NCI-H748 treated with DMSO at 0.1 percent for 48 hours (cell line): ENCODE measurements around the gene LIG3.
"Not testable (repeated sequence)": the region's sequence is repeated elsewhere in the genome, so short reads cannot be mapped to it uniquely, and the experiment has no call there.

Experiments
- DNase-seq: peaks from one replicate; lab custom pipeline; 2025; lab: John Stamatoyannopoulos, UW

The LIG3 gene

DNA sequence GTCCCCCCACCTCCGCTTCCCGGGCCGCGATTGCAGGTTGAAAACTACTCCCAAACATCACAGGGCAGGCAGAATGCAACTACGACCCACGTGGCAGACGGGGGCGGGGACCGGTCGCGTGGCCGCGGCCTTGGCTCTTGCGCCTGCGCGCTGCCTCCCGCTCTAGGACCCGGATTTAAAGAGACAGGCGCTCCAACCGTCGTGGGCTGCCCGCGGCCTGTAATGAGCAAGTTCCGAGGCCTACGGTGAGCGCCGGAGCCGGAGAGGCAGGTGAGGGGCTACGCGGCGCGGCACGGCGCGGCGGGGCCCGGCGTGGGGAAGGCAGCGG, at the start of gene LIG3:
Gene LIG3, plus strand, starts transcription at position 160 of the 328 bp plus-strand sequence. CDS start 2,494 bp downstream, outside the sequence.
- peak; percentile 83 for DNase-seq

DNA sequence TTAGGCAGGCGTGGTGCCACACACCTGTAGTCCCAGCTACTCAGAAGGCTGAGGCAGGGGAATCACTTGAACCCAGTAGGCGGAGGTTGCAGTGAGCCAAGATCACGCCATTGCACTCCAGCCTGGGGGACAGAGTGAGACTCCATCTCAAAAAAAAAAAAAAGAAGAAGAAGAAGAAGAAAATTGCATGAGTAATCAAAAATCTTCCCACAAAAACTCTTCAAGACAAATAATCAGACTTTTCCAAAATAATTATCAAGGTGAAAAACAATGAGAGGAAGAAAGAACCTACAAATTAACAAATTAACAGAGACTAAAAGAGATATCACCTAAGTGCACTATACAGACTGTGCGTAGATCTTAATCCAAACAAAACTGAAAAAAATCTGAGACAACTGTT, 29.5 kb upstream of the LIG3 start:
- not testable (repeated sequence) for DNase-seq

DNA sequence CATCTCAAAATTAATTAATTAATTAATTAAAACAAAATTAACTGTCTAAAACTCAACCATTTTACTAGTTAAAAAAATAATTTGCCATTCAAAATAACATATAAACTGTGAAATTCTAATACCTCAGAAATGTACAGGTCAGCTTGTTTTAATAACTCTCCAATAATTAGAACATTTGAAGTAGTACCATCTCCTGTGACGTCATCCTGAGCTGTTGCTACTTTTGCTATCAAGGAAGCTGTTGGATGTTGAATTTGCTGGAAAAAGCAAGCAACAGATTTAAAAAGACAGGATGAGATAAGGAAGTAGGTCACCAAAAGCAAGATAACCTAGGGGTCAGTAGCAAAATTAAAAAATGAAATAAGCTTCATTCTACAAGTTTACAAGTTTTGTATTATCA, 21.9 kb upstream of the LIG3 start:
- no peak for DNase-seq

DNA sequence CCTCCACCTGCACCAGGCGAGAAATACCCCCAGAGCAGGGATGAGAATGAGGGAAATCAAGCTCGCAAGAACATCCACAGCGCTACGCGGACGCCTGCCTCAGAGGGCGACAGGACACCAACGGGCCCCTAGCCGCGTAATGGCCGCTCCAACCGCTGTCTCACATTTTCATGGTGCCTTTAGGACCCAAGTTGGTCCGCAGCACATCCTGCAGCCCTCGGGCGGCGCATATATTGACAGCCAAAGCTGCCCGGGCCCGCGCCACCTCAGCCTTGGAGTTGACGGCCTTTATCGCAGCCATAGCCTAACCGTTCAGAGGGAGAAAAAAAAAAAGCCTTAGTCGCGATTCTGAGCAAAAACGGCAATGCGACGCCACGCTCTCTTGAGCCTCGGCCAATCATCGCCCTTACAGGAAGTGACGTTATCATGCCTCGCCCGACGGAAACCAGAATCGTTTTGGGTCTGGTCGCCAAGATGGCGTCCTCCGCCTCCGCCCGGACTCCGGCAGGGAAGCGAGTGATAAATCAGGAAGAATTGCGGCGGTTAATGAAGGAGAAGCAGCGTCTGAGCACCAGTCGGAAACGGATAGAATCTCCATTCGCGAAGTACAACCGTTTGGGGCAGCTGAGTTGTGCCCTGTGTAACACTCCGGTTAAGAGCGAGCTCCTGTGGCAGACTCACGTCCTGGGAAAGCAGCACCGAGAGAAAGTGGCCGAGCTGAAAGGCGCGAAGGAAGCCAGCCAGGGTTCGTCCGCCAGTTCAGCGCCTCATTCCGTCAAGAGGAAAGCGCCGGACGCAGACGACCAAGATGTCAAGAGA, 19.0 kb upstream of the LIG3 start, which contains the start of the genes CCT6B and ZNF830:
Gene CCT6B, minus strand, starts transcription at position 368 of the 819 bp plus-strand sequence. Its CDS starts 67 bp downstream, at position 301.
Gene ZNF830, plus strand, starts transcription at position 448 of the 819 bp plus-strand sequence. Its CDS starts 27 bp downstream, at position 475.
- DNase-seq = peak; percentile 79

DNA sequence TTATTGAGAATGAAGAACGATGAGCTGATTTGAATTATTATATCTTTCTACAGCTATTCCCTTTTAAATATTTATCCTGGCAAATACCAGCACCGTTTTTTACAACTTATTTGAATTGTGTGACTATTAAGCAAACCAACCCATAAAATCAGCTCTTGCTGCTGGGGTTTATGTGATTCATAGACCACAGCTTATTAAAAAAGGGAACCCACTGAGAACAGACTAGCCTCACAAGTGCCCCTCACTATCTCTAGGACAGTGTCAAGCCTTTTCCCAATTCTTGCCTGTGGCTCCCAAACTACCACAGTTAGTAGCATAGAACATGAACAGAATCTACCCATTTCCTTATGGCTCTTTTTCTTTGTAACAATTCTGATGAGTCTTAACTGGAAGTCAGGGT, 6.1 kb upstream of the LIG3 start:
- no peak for DNase-seq

DNA sequence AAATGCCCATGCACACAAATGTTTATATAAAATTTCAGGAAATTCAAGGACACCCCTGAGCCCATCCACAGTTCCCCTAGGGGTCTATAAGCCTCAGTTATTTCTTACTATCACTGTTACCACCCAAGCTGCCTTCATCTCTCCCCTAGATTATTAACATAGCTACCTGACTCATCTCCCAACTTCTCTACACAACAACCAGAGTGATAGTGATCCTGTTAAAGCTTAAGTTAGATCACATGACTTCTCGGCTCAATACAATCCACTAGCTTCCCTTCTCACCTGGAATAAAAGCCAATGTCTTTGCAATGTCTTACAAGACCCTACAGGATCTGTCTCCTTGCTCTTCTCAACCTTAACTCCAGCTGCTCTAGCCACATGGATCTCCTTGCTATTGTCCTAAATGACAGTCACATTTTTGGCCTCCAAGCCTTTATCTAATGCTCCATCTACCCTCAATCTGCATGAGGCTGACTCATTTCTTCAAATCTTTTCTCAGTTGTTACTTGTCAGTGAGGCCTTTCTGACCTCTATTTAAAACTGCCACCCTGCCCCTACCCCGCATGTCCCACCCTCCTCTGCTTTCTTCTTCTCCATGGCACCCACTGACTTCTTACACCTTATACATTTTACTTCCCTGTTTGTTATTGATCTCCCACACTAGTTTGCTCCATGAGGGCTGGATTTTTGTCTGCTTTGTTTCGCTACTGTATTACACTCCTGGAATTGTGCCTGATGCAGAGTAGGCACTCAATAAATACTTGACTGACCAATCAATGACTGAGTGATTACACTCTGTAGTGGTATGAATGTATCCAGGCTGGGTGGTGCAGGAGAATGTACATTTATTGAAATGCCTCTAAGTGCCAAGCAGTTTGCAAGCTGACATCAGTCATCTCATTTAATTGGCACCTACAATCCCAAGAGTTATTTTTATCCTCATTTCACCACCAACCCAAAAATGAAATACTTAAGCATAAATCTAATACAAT, 5.2 kb upstream of the LIG3 start:
- no peak for DNase-seq

DNA sequence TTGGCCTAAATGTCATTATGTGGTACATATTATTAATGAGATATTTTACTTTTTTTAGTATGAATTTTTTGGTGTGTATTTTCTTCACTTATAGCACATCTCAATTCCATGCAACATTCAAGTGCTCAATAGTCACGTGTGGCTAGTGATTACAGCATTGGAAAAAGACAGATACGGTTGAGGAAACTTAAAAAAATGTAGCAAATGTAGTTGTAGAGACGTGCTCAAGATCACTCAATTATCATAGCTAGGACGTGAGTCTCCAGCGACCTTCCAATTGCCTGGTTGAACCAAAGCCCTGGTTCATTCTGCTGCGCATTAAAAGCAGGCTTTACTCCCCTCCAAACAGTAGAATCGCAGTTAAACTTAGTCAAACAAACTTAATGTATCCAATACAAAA, 1.2 kb upstream of the LIG3 start:
- DNase-seq = no peak

DNA sequence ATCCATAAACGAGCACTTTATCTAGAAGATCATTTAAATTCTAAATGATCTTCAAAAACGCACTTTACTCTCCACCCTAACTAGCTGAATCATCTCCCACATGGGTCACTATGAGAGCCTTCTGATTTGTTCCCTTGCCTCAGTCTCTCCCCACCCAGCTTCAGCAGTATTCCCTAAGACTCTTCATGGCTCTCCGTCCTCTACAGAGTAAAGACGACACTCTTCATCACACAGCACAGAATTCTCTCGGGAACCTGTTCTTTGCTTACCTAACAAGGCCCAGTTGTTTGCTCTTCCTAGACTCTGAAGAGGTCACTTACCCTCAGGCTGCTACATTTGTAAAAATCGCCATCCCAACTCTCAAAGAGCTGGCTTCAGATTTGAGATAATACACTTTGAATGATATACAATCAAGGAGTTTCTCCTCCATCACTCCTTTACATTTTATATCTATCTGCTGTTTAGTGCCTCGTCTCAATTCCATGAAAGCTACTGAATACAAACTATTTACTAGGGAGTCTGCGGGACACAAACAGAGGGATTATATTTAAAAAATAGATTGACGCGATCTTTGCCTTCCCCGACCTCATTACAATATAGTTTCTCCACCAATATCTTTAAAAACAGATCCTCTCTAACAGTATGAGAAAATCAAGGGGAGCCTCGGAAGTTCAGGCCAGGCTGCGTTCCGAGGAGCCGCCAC, 511 bp upstream of the LIG3 start:
- DNase-seq = no peak

DNA sequence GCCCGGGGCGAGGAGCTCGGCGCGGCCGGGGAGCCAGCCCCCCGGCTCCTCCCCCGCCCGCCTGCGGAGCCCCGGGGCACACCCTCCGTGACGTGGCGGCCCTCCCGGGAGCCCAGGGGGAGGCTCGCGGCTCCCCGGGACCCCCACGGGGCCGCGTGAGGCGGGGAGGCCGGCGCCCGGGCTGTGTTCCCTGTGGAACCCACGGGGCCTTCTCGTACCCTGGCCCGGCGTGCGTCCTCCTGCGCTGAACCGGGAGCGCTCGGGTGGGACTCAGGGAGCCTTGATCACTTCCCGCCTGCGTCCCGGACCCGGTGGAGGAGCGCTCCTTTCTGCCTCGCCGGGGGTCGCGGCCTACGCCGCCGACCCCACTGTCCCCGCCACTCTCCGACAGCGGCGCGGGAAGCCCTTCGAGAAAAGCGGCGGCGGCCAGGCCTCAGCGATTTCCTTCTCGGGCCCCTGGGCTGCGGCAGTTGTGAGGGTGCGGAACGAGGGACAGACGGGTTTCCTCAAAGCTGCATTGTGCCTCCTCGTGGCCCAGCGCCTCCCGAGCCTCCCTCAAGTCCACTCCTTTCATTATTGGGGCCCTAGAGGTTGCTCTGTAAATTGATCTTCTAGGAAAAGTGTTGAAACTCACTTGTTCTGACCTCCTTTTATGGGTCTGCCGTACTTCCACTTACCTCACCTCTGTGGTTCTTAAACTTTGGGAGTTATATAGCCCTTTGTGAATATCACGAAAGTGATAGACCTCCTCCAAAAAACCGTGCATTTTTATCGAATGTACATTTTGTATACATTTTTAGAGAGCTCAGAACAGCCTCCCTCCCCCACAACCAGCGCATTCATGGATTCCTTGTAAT, 597 bp downstream of the LIG3 start:
- DNase-seq = peak; percentile 43

DNA sequence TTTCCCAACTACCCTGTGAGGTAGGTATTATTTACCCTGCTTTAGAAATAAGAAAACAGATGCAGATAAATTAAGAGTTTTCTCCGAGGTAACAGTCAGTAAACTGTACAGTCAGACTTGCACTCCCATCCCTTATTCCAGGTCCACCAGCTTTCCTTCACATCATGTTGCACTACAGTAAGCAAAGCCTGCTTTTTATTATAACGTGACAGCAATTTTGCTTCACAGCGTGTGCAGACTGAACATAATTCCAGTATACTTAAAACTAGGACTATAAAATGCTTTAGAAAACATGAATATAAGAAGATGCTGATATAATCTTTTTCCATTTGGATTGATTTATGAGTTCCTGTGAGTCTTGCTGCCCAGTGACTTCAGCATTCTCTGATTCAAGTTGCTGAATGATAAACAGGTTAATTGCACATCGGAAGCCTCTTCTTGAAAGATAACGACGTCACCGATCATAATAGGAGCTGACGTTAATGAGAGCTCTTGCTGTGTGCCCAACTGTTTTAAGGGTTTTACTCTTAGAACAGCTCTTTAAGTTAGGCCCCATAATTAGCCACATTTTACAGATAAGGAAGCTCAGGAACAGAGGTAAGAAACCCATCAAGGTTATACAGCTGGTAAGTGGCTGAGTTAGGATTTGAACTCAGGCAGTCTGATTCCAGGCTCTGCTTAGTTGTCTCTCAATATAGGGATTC, 1.4 kb downstream of the LIG3 start:
- peak; percentile 37 for DNase-seq

DNA sequence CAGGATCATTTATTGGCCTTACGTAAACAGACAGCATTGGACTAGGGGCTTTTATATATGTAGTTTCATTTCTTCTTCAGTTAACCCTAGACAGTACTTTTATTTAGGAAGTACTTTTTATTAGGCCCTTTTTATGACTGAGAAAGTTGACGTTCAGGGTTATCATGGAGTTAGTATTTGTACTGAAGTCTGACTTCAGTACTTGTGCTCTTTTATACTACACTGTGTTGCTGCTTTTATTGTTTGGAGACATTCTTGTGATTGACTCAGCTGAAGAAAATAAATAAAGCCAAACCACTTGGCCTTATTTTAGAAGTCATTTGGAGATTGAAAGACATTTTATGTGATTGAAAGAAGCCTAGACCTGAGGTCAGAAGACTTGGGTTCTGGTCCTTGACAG, 6.9 kb downstream of the LIG3 start:
- DNase-seq = no peak

DNA sequence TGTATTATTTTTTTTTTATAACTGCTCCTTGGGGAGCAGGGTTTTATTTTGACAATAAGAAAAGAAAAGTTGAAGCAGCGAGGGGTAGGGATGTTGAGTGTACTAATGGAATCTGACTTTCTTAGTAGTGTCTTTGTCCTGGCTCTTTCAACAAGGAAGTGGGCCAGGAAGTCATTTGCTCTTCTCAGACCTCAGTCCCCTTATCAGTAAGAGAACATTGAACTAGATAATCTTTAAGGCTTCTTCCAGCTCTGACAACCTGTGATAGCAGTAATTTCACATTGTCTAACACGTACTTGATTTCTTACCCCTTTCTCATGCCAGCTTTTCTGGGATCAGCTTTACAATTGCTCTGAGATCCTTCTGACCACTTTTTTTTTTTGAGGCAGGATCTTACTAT, 8.3 kb downstream of the LIG3 start:
- DNase-seq = no peak

DNA sequence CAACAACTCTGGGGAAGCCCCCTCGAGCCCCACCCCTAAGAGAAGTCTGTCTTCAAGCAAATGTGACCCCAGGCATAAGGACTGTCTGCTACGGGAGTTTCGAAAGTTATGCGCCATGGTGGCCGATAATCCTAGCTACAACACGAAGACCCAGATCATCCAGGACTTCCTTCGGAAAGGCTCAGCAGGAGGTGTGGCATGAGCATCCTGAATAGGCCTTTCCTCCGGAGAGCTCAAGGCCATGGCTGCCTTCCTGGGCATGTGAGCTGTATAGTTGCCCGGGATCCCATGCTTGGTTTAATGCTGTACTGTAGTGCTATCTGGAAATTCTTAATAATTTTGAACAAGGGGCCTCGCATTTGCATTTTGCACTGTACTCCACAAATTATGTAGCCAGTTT, 9.2 kb downstream of the LIG3 start:
- DNase-seq = no peak

DNA sequence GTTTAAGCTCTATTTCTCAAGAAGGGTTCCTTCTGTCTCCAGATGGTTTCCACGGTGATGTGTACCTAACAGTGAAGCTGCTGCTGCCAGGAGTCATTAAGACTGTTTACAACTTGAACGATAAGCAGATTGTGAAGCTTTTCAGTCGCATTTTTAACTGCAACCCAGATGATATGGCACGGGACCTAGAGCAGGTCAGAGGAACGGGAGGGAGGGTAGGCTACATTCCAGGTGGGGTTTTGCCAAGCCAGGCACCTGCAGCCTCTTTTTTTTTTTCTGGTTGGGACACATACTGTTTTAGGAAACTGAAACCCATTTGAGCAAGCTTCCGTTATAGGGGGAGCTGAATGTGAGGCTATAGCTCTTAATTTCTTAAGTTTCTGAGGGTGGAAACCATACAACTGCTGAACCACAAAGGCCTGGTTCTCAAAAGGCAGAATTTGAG, 10.6 kb downstream of the LIG3 start:
- no peak for DNase-seq

DNA sequence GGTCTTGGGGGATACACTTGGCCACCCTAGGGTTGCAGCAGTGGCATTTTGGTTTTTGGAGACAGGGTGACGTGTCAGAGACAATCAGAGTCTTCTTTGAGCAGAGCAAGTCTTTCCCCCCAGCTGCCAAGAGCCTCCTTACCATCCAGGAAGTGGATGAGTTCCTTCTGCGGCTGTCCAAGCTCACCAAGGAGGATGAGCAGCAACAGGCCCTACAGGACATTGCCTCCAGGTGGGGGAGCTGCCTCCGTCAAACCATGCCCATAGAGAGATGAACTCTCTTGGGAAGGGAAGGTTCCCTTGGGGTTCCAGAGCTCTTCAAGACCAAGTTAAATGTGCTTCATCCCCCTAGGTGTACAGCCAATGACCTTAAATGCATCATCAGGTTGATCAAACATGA, 11.3 kb downstream of the LIG3 start:
- no peak for DNase-seq

DNA sequence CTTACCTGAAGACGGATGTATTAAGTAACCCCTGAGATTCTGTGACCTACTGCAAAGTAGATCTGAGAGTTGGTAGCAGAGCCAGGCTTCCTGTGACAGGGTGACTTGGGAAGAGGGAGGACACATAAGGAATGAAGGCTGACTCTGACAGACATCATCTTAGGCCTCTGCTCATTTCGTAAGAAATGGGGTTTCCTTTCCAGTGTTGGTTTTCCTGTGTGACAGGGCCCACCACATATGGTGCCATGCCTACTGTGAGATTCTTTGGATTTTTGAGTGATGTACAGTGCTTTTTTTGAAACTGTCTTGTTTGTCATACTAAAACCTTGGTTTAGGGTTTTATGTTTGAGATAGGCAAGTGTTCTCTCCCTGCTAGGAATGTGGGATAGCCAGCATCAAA, 12.7 kb downstream of the LIG3 start:
- no peak for DNase-seq

DNA sequence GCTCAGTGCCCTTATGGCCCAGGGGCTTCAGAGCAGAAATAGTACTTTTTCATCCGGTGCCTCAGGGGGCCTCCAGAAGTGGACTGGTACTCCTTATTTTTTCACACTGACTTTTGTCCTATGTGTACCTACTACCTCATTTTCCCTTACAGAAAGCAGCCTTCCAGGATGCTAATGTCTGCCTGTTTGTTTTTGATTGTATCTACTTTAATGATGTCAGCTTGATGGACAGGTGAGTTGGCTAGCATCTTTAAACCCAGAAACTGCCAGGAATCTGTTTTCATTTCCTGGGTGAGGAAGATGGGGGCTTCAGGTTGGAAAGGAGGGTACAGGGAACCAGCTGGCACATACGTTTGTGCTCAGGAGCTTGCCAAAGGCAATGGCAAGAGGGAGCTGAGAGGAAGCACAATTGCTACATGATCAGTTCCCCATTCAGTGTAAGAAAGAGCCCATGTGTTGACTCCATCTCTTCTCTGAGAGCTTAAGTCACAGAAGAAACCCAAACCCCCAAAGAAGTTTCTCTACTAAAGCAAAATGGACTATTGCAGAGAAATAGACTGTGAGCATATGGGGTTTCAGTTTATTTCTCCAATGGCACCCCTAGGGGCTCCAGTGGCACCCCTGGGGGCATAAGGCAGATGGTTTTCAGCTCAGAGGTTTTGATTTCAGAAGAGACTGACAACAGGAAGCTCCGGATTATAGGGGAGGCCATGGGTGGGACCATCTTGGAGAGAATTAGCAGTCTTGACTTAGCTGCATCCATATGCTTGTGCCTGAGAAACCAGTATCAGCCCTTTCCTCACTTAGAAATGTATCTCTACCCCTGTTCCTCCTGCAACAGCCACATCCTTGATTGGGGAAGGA, 16.3 kb downstream of the LIG3 start:
- no peak for DNase-seq

DNA sequence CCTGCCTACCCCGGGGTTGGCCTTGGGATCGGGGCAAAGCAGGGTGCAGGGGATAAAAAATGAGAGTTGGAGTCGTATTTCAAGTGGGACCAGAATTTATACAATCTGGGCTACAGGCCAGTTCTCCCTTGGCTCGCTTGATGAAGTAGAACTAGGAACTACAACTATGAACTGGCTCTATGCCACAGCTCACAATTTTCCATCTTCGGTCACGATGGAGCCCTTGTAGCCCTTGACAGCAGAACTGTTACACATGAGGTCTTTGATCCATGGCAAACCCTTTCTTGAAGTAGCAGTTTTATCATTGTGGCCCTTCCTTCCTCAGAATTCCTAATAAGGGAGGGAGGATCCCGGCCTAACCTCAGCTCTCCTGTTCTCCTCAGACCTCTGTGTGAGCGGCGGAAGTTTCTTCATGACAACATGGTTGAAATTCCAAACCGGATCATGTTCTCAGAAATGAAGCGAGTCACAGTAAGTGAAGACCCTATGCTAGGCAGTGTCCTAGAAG, 17.1 kb downstream of the LIG3 start:
- no peak for DNase-seq

DNA sequence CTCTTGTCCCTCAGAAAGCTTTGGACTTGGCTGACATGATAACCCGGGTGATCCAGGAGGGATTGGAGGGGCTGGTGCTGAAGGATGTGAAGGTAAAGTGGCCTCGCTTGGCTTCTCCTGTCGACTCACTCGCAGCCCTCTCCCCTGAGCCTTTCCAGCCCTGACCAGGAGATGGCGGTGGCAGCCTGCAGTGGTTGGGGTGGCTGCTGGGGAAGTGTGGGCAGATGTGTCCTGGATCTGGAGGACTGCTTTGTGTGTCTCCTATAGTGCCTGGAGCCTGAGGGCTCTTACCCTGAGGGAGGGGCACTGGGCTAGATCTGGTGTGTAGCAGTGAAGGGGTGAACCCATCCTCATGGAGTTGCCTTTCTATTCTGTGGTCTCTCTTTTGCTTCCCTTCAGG, 17.9 kb downstream of the LIG3 start:
- no peak for DNase-seq
